Left lobe of liver (tissue), 2 donors: Measurements from ENCODE around the gene FAM187B. TPM values are rescaled to one million over a fixed set of nuclear protein-coding genes. Genes with fewer than 3 reads are reported as not detected.
"Not testable (repeated sequence)": the region's sequence is repeated elsewhere in the genome, so short reads cannot be mapped to it uniquely, and the experiment has no call there.

Experiments used
- ATAC-seq: fragments of 200-7000 bp; cut with Tn5 transposase; one replicate; pipeline ENCODE4 v1.9.1; 2020; ENCODE audit warnings: mild to moderate bottlenecking, moderate library complexity
- DNase-seq: peaks from one replicate; pipeline ENCODE4 v3.0.0-alpha.2; 2020; ENCODE audit warnings: low spot score
- total RNA-seq: library from RNA; stranded (reverse); gene quantifications from one replicate; pipeline ENCODE4 v1.2.1, GENCODE V29; 2021
- donor health status: DM: no; HTN: no; CAD: no; lungs with moderate emphysema.
- donor health status: DM: no; HTN: yes; CAD: no.

The FAM187B gene
- total RNA-seq, 1 donor from 2014 or later: not detected

DNA sequence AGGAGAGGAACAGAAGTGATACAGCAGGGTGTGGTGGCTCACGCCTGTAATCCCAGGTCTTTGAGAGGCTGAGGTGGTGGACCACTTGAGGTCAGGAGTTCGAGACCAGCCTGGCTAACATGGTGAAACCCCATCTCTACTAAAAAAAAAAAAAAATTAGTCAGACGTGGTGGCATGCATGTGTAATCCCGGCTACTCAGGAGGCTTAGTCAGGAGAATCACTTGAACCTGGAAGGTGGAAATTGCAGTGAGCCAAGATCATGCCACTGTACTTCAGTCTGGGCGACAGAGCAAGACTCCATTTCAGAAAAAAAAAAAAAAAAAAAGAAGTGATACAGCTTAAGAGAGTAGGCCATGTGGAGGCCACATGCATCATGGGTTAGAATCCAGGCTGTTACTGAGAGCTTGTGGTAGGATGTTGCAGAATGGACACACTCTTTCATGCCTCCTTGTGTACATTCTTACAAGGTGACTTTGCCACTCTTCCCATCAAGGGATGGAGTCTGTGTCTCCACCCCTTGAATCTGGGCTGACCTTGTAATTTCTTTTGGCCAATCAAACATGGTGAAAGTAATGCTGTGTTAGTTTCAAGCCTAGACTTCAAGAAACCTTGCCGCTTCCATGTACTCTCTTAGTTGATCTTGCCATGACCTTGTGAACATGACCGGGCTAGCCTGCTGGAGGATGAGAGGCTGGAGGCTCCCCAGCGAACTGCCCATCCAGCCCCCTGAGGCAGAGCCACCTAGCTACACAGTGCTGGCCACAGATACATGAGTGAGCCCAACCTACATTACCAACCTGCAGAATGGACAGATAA is 12.3 kb downstream of the FAM187B start:
- ATAC-seq: no peak

DNA sequence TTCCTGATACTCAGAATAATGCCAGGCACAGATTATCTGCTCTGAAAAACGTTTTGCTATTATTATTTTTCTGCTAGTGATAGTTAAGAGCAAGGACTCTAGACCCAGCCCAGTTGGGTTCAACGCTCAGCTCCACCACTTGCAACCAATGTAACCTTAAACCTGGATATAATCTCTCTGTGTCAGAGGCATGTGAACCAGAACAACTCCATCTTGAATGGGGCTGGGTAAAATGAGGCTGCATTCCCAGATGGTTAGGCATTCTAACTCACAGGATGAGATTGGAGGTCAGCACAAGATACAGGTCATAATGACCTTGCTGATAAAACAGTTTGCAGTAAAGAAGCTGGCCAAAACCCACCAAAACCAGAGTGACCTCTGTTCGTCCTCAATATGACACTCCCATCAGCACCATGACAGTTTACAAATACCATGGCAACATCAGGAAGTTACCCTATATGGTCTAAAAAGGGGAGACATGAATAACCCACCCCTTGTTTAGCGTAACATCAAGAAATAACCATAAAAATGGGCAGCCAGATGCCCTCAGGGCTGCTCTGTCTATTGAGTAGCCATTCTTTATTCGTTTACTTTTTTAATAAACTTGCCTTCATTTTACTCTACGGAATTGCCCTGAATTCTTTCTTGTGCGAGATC is 13.6 kb downstream of the FAM187B start:
- no peak for ATAC-seq
- DNase-seq: no peak

More for the DNA sequence above, 12.3 kb downstream of the FAM187B start:
- DNase-seq: no peak

DNA sequence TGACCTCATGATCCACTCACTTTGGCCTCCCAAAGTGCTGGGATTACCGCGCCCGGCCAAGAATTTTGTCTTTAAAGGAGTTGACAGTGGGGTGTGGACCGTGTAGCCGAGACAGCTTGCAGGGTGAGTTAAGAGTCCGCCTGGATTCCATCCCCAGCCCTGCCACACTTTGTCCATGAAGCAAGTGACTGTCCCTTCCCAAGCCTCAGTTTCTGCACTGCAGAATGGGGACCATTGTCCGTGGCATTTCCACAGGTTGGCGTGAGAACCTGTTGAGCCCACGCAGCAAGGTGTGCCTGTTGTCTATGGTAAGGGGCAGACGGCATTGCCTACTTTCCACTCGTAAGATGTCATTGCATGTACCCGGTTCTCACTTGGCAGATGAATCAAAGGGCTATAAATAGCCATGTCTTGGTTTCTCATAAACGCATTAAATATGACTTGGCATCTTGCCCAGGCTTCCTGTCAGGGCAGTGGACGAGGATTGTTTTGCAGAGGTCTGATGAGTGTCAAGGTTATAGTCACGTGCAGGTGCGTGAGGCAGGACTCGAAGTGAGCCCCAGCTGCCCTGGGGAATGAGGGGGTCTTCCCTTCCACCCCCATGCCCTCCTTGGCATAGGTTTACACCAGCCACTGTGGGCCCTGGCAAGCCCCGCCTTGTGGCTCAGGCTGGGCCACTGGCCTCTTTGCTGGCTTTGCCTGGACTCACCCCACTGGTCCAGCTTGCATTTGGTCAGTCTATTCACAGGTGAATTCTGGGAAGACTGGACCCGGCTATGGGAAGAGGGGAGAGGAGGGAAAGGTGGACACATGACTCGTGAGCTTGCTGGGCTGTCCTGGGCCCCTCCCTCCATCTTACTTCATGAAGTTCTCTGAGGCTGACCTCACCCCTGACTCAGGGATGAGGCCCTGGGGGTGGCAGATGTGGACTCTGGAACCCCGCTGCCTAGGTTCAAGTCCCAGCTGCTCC is 14.6 kb downstream of the FAM187B start:
- ATAC-seq (peak; percentile 55), DNase-seq (peak; percentile 56)

DNA sequence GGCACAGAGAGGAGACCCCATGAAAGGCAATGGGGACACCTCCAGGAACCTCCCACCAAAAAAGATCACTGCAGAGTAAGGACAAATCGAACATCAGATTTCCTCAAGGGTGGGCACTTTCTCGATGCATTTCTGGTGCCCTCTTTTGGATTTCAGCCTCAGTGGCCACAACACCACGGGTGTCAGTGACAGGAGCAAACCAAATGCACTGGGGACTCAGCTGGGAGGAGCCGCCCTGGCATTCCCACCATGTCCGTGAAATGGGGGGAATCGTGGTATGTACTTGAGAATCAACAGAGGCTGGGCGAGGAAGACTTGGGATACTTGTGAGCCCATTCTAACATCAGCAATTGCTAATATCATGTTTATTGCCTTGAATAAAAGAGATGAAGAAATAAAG is 16.3 kb downstream of the FAM187B start:
- DNase-seq (no peak), ATAC-seq (no peak)

DNA sequence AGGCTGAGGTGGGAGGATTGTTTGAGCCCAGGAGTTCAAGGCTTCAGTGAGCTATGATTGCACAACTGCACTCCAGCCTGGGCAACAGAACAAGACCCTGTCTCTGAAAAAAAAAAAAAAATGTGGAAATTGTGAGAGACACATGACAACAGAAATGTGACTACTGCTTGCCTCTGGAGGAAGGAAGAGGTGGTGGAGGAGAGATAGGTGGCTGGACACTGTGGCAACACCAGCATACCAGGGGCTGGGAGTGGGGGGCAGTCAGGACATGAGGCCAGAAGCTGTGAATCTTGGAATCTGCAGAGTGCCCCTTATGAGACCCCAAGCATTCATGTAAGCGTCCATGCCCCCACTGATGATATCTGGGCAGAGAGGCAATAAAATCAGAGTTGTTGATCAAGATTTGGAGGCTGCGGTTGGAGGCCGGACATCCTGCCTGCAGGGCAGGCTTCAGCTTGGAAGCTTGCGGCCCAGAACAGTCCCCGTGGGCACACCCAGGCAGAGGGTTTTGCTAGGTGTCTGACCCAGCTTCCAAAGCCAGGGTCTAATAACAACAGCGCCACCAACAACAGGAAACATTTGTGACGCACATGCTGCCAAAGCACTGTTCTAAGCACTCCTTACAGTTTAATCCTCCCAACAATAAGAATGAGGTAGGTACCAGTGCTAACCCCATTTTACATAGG is 16.9 kb downstream of the FAM187B start:
- DNase-seq: peak; percentile 57
- peak; percentile 67 for ATAC-seq

DNA sequence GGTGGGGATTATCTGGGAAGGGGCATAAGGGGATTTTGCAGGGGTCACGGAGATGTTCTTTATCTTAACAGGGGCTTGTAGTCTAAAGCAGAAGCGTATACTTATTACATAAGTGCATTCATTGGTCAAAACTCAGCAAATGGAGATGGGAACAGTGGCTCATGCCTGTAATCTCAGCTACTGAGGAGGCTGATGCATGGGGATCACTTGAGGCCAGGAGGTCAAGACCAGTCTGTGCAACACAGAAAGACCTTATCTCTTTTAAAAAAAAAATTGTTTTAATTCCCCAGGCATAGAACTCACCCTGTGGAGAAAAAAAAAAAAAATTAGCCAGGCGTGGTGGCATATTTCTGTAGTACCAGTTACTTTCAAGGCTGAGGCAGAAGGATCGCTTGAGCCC is 18.9 kb downstream of the FAM187B start:
- DNase-seq (no peak), ATAC-seq (no peak)

DNA sequence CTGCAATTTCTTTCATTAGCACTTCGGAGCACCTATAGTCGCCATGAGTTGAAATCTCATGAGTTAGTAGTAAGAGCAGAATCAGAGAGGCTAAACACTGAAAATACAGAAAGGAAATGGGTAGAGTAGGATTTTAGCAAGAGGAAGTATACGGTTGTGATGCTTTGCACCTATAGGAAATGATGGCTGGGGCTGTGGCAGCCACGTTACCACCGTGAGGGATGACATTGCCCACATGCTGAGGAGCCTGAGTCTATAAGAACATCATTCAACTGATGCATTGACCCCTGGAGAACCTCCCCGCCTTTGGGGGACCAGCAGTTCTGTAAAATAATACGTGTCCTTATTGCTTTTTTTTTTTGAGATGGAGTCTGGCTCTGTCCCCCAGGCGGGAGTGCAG is 20.4 kb downstream of the FAM187B start:
- no peak for ATAC-seq
- no peak for DNase-seq

DNA sequence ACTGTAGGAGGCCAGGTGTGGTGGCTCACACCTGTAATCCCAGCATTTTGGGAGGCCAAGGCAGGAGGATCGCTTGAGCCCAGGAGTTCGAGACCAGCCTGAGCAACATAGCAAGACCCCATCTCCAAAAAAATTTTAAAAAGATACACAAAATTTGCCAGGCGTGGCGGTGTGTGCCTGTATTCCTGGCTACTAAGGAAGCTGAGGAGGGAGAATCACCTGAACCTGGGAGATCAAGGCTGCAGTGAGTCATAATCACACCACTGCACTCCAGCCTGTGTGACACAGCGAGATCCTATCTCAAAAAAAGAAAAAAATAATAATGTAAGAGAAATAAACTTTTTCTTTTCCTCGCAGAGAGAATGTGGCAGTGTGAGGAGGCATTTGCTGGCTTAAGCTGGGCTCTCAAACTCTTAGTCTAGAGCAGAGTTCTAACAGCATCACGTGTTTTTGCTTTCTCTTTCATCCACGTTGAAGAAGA is 21.1 kb downstream of the FAM187B start:
- DNase-seq: peak; percentile 10
- no peak for ATAC-seq

DNA sequence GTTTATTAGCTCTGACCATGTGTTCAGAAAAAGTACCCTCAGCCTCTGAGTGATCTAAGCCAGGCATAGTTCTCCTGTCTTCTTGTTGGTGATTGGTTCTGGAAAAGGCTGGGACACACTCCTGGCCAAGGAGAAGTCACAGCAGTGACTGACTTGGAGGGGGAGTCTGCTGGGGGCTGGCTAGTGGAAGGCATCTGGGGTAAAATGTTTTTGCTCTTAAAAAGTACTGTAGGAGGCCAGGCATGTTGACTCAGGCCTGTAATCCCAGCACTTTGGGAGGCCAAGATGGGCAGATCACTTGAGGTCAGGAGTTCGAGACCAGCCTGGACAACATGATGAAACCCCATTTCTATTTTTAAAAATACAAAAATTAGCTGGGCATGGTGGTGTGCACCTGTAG is 21.7 kb downstream of the FAM187B start:
- DNase-seq (peak; percentile 5), ATAC-seq (no peak)

DNA sequence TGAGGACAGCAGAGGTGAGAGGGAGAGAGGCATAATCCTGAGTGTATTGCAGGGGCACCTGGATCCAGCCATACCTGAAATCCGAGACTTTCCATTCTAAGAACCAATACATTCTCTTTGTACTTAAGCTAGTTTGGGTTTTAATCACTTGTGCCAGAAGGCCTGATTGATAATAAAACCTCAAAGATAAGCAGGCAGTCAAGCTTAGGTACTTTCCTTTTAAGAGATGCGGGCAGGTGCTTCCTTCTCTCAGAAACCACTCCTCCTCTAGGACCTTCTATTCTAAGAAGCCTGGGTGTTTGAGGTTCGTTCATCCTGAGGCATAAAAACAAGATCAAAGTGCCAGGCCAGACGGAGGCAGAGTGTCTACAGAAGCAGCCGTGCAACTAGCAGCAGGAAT is 22.2 kb downstream of the FAM187B start:
- DNase-seq: peak; percentile 6
- no peak for ATAC-seq

DNA sequence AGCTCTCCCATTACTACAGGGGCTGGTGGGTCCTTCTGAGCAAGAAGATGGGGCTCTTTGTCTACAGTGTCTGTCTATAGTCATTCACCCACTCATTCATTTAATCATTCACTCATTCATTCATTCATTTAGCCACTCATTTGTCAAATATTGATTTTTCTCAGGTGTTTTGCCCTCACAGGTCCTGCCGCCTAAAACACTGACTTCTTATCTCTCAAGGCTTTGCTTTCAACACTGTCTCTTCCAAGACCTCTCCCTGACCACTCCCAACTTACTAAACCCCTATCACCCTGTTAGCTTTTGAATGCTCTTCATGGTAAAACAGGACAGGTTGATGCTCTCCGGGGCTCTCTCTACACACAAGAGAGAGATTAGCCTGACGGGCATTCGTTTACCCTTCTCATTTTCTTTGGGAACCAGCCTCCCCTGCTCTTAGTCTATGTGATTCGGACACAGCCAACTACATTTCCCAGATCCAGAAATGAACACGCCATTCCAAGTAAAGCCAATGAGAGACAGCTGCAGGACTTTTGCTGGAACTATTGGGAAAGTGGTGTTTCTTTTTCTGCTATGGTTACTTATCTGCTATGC is 22.7 kb downstream of the FAM187B start:
- ATAC-seq (no peak), DNase-seq (peak; percentile 7)

DNA sequence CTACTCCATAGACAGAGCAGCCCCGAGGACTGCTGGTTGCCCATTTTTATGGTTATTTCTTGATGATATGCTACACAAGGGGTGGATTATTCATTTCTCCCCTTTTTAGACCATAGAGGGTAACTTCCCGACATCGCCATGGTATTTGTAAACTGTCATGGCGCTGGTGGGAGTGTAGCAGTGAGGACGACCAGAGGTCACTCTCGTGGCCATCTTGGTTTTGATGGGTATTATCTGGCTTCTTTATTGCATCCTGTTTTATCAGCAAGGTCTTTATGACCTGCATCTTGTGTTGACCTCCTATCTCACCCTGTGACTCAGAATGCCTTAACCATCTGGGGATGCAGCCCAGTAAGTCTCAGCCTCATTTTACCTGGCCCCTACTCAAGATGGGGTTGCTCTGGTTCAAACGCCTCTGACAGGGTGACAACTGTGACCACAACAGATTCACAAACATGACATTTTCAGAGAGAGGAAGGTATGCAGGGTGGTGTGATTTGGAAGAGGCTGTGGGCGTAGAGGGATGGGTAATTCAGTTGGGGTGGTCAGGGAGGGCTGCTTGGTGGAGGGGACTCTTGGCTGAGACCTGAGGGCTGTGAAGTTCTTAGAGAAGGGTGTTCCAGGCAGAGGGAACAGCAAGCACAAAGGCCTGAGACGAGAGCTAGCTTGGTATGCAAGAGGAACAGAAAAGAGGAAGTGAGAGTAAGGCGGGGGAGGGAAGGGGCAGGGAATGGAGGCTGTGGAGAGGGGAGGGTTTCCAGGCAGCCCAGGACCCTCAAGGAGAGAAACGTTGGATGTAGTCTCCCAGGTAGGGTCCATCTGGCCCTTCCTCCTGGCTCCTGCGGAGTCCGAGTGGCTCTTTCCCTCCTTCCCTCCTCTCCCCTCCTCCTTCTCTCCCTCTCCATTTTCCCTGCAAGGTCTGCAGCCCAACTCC is 23.5 kb downstream of the FAM187B start:
- DNase-seq (no peak), ATAC-seq (peak; percentile 52)

DNA sequence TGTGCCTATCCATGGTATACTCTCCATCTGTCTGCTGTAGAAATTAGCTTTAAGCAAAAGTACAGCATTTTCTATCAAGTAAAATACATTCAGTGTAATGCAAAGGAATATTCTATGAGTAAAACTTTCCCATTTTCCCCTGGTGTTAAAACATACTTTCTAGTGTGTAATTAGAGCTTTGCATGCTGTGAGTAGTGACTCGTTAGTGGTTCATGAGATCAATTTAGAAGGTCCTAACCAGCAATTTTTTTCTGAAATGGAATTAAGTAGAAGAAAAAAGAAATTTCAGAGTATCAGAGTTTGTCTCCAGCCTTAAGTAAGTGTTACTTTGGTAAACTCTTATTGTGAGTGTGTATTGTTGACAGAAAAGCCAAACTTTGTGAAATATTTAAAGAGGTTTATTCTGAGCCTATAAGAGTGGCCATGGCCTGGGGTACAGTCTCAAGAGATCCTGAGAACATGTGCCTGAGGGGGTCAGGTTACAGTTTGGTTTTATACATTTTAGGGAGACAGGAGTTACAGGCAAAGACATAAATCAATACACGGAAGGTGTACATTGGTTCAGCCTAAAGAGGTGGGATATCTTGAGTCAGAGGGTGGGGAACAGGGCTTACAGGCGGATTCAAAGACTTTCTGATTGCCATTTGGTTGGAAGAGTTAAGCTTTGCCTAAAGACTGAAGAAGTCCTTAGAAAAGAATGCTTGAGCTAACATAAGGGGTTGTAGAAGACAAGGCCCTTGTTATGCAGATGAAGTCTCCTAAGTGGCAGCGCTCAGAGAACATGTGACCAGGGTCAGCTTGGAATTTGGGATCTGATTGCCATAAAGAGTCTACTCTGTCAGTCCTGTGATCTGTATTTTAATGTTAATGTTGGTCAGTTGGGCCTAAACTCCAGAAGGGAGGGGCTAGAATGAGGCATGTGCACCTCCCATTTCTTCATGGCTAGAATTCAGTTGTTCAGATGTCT is 25.5 kb downstream of the FAM187B start:
- DNase-seq: no peak
- no peak for ATAC-seq

DNA sequence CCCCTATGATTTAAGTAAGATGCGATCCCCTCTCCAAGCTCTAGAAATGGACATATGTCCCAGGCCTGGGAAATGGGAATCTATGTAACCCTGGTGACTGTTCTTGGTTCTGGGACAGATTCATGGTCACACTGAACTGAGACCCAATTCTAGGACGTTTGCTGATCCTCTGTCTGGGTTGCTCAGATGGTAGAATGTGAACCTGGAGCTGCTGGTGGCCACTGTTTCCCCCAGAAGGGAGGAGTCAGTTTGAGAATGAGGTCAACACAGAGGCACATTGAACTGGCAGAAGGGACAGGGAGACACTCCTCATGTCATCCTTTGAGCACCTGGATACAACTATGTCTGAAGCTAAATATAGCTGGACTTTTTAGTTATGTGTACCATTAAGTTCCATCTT is 29.1 kb downstream of the FAM187B start:
- DNase-seq (no peak), ATAC-seq (no peak)

DNA sequence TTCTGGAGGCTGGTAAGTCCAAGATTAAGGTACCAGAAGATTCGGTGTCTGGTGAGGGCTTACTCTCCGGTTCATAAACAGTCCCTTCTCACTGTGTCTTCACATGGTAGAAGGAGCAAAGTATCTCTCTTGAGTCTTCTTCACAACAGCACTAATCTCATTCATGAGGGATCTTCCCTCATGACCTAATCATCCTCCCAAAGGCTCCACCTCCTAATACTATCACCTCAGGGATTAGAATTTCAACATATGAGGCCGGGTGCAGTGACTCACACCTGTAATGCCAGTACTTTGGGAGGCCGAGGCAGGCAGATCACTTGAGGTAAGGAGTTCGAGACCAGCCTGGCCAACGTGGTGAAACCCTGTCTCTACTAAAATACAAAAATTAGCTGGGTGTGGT is 31.7 kb downstream of the FAM187B start:
- not testable (repeated sequence) for DNase-seq, ATAC-seq

DNA sequence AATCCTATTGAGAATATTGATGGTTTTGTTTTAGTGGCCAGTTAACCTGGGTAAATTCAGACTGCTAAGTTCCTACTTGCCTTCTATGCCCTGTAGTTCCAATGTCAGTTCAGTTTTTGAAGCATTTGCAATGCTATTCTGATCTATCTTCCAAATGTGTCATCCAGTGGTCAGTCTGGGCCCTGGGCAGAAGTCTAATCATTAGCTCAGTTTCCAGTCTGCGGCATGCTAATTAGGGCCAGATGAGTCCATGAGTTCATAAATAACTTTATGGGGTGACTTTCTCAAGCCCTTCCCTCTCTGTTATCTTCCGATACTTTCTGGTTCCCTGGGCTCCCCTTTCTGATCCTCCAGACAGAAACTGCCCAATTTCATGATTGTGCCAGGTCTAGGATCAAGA is 32.7 kb downstream of the FAM187B start:
- ATAC-seq: peak; percentile 85
- DNase-seq: peak; percentile 72

DNA sequence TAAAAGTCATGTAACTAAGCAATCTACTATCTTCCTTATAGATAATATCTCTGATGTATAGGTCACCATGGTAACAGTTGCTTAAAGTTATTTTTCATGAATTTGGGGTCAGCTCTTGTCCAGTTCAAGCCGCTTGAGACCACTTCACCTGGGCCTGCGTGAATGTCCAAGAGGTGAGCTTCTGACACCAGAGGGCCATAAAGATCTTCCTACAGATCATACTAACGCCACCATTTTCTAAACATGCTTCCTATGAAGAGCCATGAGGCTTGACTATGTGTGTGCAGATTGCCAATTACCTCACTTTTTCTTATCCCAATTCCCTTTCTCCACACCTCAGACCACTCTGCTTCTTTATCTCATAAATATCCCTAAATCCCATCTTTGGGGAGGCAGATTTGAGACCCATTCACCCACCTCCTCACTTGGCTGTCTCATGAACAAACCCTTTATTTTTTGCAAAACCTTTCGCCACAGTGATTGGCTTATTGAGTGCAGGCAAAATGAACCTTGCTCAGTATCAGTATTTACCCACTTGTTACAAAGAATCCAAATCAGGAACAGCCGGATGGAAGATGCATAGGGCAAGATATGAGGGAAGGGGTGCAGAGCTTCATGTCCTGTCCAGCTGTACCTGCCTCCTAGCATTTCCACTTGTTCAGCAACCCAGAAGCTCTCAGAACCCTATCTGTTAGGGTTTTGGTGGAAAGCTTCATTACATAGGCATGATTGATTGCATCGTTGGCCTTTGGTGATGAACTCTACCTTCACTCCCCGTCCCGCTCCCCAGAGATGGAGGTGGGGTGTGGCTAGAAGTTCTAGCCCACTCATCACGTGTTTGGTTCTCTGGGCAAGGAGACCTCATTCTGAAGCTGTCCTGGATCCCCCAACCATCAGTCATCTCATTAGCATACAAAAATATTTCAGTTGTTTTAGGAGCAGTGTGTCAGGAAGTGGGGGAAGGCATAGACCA is 34.2 kb downstream of the FAM187B start:
- peak; percentile 66 for DNase-seq

More for the DNA sequence above, 34.2 kb downstream of the FAM187B start:
- peak; percentile 61 for ATAC-seq
